Measurements from ENCODE around the gene DYSF.

DYSF gene

GRCh38 chr2:71462056-71462605, 8.8 kb downstream of the DYSF start:
- H3K9me3 Mint-ChIP-seq (ENCODE audit: low read depth): no peaks in the 10 kb centered on the region

GRCh38 chr2:71462641-71463341, 9.4 kb downstream of the DYSF start:
- Mint-ChIP-seq H3K4me1 (ENCODE audit: low read depth) (peaks cover 7% of the 10 kb centered on the region), H3K36me3 (no peaks in the 10 kb centered on the region), H3K27ac (no peak overlapping the region), H3K9me3 (ENCODE audit: low read depth) (no peaks in the 10 kb centered on the region), H3K27me3 (peaks cover 8% of the 10 kb centered on the region), H3K4me3 (no peak overlapping the region)

More at GRCh38 chr2:71462056-71462605, 8.8 kb downstream of the DYSF start:
- H3K4me3 Mint-ChIP-seq: no peak overlapping the region
- peaks cover 4% of the 10 kb centered on the region for H3K4me1 Mint-ChIP-seq (ENCODE audit: low read depth)
- no peak overlapping the region for H3K27ac Mint-ChIP-seq
- H3K36me3 Mint-ChIP-seq: no peaks in the 10 kb centered on the region
- peaks cover 2% of the 10 kb centered on the region for H3K27me3 Mint-ChIP-seq

DNA sequence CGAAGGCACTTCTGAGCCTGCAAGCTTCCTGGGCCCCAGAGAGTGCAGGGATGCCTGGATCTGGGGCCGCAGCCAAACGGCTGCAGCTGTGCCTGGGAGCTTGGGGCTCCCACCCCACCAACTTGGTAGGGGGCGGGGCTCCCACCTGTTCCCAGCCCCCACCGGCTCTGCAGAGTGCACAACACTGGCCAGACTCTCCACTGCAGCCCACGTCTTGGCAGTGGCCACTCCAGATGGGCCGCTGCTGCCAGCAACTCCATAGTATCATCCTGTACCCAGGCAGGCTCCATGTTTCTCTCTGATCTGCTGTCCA, 9.9 kb downstream of the DYSF start:
- Mint-ChIP-seq H3K4me3 (no peak overlapping the region), H3K27me3 (peaks cover 12% of the 10 kb centered on the region), H3K9me3 (ENCODE audit: low read depth) (no peaks in the 10 kb centered on the region), H3K27ac (no peak overlapping the region), H3K4me1 (ENCODE audit: low read depth) (peaks cover 7% of the 10 kb centered on the region), H3K36me3 (no peaks in the 10 kb centered on the region)

DNA sequence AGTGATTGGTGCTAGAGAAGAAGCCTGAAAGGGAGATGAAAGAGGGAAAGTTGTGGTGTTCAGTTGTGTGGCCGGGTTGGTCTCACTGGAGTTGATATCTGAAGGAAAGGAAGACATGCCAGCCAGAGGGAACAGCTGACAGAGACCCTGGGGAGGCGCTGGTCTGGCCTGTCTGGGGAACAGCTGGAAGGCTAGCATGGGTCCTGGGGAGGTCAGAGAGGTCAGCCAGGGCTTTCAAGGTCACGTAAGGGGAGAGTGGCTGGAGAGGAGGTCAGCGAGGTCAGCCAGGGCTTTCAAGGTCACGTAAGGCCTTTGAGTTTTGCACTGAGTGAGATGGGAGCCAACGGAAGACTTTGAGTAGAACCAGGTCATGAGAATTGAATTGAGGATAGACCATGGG, 11.0 kb downstream of the DYSF start:
- H3K27ac Mint-ChIP-seq: no peak overlapping the region
- peaks cover 17% of the 10 kb centered on the region for H3K27me3 Mint-ChIP-seq
- H3K36me3 Mint-ChIP-seq: no peaks in the 10 kb centered on the region
- no peaks in the 10 kb centered on the region for H3K9me3 Mint-ChIP-seq (ENCODE audit: low read depth)
- H3K4me3 Mint-ChIP-seq: no peak overlapping the region
- H3K4me1 Mint-ChIP-seq (ENCODE audit: low read depth): peaks cover 7% of the 10 kb centered on the region

DNA sequence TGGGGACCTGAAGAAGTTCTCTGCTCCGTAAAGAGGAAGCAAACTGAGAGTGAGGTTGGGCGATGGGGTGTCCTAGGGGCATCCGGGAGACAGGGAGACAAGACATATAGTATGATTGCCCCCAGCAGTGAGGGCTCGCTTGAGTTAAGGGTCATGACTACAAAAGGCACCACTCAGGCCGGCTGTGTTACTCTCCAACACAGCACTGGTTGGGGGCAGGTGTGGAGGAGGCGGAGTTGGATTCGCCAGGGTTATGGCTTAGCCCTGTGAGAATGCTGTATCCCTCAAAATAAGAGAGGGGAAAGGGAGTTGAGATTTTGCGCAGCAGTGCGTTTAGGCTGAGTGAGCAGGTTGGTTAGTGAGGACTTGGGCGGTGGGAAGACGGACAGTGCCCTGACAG, 12.0 kb downstream of the DYSF start:
- H3K4me3 Mint-ChIP-seq: no peak overlapping the region
- H3K4me1 Mint-ChIP-seq (ENCODE audit: low read depth): peaks cover 7% of the 10 kb centered on the region
- no peaks in the 10 kb centered on the region for H3K9me3 Mint-ChIP-seq (ENCODE audit: low read depth)
- peaks cover 23% of the 10 kb centered on the region for H3K27me3 Mint-ChIP-seq
- no peaks in the 10 kb centered on the region for H3K36me3 Mint-ChIP-seq
- no peak overlapping the region for H3K27ac Mint-ChIP-seq

DNA sequence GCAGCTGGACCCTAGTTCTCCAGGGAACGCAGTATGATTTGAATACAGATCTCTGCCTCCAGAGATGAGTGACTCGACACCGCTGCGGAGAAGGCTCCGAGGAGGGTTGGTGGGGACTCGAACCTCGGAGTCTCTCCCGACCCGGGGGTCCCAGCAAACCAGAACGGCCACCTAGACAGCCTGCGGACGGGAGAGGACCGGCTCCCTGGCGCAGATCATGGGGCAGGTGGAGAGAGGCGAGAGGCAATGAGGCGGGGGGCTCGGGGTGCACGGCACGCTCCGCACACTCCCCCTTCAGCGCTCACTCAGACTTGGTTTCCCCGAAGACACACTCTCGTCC, 12.6 kb downstream of the DYSF start:
- Mint-ChIP-seq H3K4me1 (ENCODE audit: low read depth) (peaks cover 7% of the 10 kb centered on the region), H3K4me3 (no peak overlapping the region), H3K27ac (no peak overlapping the region), H3K36me3 (no peaks in the 10 kb centered on the region), H3K9me3 (ENCODE audit: low read depth) (no peaks in the 10 kb centered on the region), H3K27me3 (peaks cover 23% of the 10 kb centered on the region)

DNA sequence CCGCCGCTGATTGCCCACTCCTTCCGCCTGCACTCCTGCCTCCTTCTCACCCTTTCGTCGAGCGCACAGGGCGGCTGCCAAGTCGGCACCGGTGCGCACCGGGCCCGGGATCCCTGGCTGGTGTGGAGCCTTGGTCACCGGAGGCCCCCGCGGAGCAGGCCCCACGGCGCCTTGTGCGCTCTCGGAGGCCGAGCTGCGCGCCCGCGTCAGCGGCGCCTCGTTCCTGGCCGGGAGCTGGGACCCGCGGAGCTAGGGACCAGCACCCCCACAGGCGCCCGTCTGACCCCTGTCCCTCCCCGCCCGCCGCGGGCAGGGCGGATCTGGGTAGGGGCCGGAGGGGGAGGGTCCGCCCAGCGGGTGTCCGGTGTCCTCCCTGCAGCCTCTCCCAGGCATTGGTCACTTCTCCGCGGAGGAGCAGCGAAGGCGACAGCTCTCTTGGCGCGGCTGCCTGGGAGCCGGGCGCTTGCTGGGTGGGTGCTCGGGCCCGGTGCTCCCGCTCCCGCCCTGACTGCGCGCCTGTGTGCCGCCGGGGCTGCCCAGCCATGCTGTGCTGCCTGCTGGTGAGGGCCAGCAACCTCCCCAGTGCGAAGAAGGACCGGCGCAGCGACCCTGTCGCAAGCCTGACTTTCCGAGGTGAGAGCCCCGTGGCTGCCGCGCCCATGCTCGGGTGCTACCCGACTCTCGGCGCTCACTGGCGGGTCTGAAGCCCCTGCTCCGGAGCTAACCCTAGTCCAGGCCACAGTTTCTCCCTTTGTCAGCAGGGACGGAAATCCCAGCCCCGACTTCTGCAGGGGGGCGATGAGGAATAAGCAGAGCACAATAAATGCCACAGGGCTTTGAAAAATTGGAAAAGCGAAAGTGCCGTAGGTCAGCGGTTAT, 13.2 kb downstream of the DYSF start:
- H3K4me1 Mint-ChIP-seq (ENCODE audit: low read depth): peaks cover 7% of the 10 kb centered on the region
- peak overlapping the region; percentile 79 for H3K4me3 Mint-ChIP-seq
- no peaks in the 10 kb centered on the region for H3K36me3 Mint-ChIP-seq
- H3K27ac Mint-ChIP-seq: no peak overlapping the region
- H3K27me3 Mint-ChIP-seq: peaks cover 23% of the 10 kb centered on the region
- H3K9me3 Mint-ChIP-seq (ENCODE audit: low read depth): no peaks in the 10 kb centered on the region

GRCh38 chr2:71467180-71467815, 13.9 kb downstream of the DYSF start:
- H3K4me3 Mint-ChIP-seq: peak overlapping the region; percentile 79
- no peaks in the 10 kb centered on the region for H3K9me3 Mint-ChIP-seq (ENCODE audit: low read depth)
- no peak overlapping the region for H3K27ac Mint-ChIP-seq
- peaks cover 7% of the 10 kb centered on the region for H3K4me1 Mint-ChIP-seq (ENCODE audit: low read depth)
- peaks cover 26% of the 10 kb centered on the region for H3K27me3 Mint-ChIP-seq
- H3K36me3 Mint-ChIP-seq: no peaks in the 10 kb centered on the region

DNA sequence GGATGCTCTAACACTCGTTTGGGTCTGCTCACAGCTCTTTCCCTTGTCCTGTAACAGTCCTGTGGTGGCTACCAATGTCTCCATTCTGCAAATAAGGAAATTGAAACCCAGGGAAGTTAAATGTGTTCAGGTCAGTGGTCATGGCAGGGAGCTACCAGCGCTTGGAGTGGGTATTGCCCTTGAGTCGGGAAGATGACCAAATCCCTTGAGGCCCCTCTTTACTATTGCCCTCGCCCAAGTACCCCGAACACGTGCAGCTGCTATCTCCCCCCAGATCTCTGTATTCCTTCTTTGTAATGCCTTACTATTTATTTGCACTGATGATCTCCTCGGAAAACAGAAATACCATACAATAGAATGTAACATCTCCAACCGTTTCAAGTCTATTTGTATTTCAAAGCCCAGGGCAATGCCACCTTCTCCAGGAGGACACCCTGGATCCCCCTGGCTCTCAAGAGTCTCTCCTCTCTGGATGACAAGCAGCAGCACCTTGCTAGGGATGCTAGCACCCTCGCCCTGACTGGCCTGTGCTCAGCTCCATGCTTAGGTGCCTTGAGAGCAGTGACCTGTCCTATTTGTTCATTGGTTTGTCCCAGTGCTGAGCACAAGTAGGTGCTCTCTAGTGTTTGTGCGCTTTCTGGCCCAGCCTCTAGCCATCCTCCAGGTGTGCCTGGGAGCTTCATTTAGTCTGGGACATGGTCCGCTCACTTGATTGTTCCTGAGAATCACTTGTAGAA, 15.1 kb downstream of the DYSF start:
- H3K27me3 Mint-ChIP-seq: peaks cover 26% of the 10 kb centered on the region
- no peak overlapping the region for H3K27ac Mint-ChIP-seq
- H3K36me3 Mint-ChIP-seq: no peaks in the 10 kb centered on the region
- H3K4me3 Mint-ChIP-seq: no peak overlapping the region
- peaks cover 7% of the 10 kb centered on the region for H3K4me1 Mint-ChIP-seq (ENCODE audit: low read depth)
- H3K9me3 Mint-ChIP-seq (ENCODE audit: low read depth): no peaks in the 10 kb centered on the region

- Mint-ChIP-seq H3K4me3 (no peak overlapping the region), H3K9me3 (ENCODE audit: low read depth) (no peaks in the 10 kb centered on the region), H3K27ac (no peak overlapping the region), H3K36me3 (no peaks in the 10 kb centered on the region), H3K27me3 (peaks cover 28% of the 10 kb centered on the region), H3K4me1 (ENCODE audit: low read depth) (peaks cover 7% of the 10 kb centered on the region)
Observed at GRCh38 chr2:71469403-71470398, 16.3 kb downstream of the DYSF start.

- Mint-ChIP-seq H3K27me3 (peaks cover 28% of the 10 kb centered on the region), H3K36me3 (no peaks in the 10 kb centered on the region), H3K9me3 (ENCODE audit: low read depth) (no peaks in the 10 kb centered on the region), H3K27ac (no peak overlapping the region), H3K4me3 (no peak overlapping the region), H3K4me1 (ENCODE audit: low read depth) (peaks cover 7% of the 10 kb centered on the region)
Observed at GRCh38 chr2:71471276-71471675, 17.9 kb downstream of the DYSF start.

GRCh38 chr2:71472019-71472418, 18.7 kb downstream of the DYSF start:
- Mint-ChIP-seq H3K4me1 (ENCODE audit: low read depth) (peaks cover 4% of the 10 kb centered on the region), H3K36me3 (no peaks in the 10 kb centered on the region), H3K9me3 (ENCODE audit: low read depth) (no peaks in the 10 kb centered on the region), H3K27me3 (peaks cover 27% of the 10 kb centered on the region), H3K27ac (no peak overlapping the region), H3K4me3 (no peak overlapping the region)

DNA sequence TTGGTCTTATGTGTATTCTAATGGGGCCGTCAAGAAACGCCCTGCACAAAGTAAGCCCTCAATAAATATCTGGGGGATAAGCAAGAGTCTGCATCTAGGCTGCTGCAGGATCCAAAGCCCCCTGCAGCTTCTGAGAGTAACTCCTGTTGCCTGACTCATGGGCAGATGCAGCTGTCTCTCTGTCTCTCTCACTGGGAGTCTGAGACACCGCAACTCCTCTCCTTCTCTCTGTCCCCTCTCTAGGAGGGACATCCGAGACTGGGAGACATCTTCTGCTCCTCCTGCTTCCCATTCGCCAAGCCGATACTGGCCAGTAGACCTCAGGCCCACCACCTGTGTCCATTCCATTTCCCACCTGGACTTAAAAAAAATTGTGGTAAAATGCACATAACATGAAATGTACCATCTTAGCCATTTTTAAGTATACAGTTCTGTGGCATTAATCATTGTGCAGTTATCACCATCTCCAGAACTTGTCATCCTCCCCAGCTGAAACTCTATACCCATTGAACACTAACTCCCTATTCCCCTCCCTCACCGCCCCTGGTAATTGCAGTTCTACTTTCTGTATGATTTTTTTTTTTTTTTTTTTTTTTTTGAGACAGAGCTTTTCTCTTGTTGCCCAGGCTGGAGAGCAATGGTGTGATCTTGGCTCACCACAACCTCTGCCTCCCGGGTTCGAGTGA, 20.1 kb downstream of the DYSF start:
- no peak overlapping the region for H3K27ac Mint-ChIP-seq
- H3K27me3 Mint-ChIP-seq: peaks cover 16% of the 10 kb centered on the region
- no peaks in the 10 kb centered on the region for H3K4me1 Mint-ChIP-seq (ENCODE audit: low read depth)
- H3K9me3 Mint-ChIP-seq (ENCODE audit: low read depth): no peaks in the 10 kb centered on the region
- H3K36me3 Mint-ChIP-seq: no peaks in the 10 kb centered on the region
- no peak overlapping the region for H3K4me3 Mint-ChIP-seq

Measured in activated naive CD8-positive, alpha-beta T cell (primary cell).